ENCODE data around the gene PPP2R5C.

PPP2R5C gene

GRCh38 chr14:101926620-101927019, 165.1 kb downstream of the PPP2R5C start:
- TF ChIP-seq ZNF416 (tag by site-specific recombination; IDR thresholded peaks at IDR 0.05) (no peak), ZNF341 (tag by site-specific recombination; IDR thresholded peaks at IDR 0.05; ENCODE audit: low read depth) (peak; percentile 39; the same call in 1 of the 2 replicates)
- H3K4me3 ChIP-seq (ENCODE audit: low read depth, low read length) = no peak overlapping the region
- peaks cover 1 to 20% of the 10 kb centered on the region in 2 experiments; a peak in 2 of 3 replicates for H3K36me3 ChIP-seq (ENCODE audit: control insufficient read depth in 2 of 2, insufficient read depth in 1 of 2, low read length in 2 of 2)
- no peak overlapping the region for H3K27ac ChIP-seq (ENCODE audit: extremely low read depth, low read depth, low read length)
- no peaks in the 10 kb centered on the region for H3K9me3 ChIP-seq (ENCODE audit: control insufficient read depth, insufficient read depth, low read depth, low read length)
- no peaks in the 10 kb centered on the region for H3K4me1 ChIP-seq (ENCODE audit: control insufficient read depth, insufficient read depth, low read length)
- POLR2A ChIA-PET = no interaction called here
- CTCF ChIA-PET = interaction anchor here (1.3 to 1.8 kb wide), 2 partner anchors 156 to 160 kb away, joined by 3 to 10 read pairs; no protein-coding TSS in a partner anchor

- peaks cover 0 to 15% of the 10 kb centered on the region in 2 experiments; a peak in 2 of 3 replicates for H3K36me3 ChIP-seq (ENCODE audit: control insufficient read depth in 2 of 2, insufficient read depth in 1 of 2, low read length in 2 of 2)
- ChIA-PET POLR2A (no interaction called here), CTCF (interaction anchor here (0.9 kb wide), 1 partner anchor 158 kb away, joined by 3 read pairs; no protein-coding TSS in a partner anchor)
- TF ChIP-seq ZNF501 (tag by site-specific recombination; IDR thresholded peaks at IDR 0.05) (no peak), ZNF48 (tag by site-specific recombination; IDR thresholded peaks at IDR 0.05) (no peak), ZFHX2 (tag by site-specific recombination; conservative IDR thresholded peaks at IDR 0.05) (peak; percentile 50), ZNF629 (tag by site-specific recombination; IDR thresholded peaks at IDR 0.05) (peak; percentile 78), ZNF76 (tag by site-specific recombination; IDR thresholded peaks at IDR 0.05; ENCODE audit: borderline replicate concordance, low read depth) (no peak), ZBTB21 (tag by site-specific recombination; IDR thresholded peaks at IDR 0.05) (peak; percentile 56), SP3 (tag by site-specific recombination; IDR thresholded peaks at IDR 0.05) (no peak), ZNF621 (tag by site-specific recombination; IDR thresholded peaks at IDR 0.05) (no peak), ZFP37 (tag by site-specific recombination; IDR thresholded peaks at IDR 0.05) (no peak), EGR2 (tag by site-specific recombination; IDR thresholded peaks at IDR 0.05; ENCODE audit: low read depth) (no peak), ZNF664 (tag by site-specific recombination; IDR thresholded peaks at IDR 0.05) (no peak), KLF1 (tag by site-specific recombination; IDR thresholded peaks at IDR 0.05) (no peak), ZNF791 (tag by site-specific recombination; IDR thresholded peaks at IDR 0.05) (no peak), ZNF146 (tag by site-specific recombination; IDR thresholded peaks at IDR 0.05) (no peak)
- TF ChIP-seq, protein P1, sequence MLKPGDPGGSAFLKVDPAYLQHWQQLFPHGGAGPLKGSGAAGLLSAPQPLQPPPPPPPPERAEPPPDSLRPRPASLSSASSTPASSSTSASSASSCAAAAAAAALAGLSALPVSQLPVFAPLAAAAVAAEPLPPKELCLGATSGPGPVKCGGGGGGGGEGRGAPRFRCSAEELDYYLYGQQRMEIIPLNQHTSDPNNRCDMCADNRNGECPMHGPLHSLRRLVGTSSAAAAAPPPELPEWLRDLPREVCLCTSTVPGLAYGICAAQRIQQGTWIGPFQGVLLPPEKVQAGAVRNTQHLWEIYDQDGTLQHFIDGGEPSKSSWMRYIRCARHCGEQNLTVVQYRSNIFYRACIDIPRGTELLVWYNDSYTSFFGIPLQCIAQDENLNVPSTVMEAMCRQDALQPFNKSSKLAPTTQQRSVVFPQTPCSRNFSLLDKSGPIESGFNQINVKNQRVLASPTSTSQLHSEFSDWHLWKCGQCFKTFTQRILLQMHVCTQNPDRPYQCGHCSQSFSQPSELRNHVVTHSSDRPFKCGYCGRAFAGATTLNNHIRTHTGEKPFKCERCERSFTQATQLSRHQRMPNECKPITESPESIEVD (tag by site-specific recombination; IDR thresholded peaks at IDR 0.05) = peak; percentile 66
- H3K4me1 ChIP-seq (ENCODE audit: control insufficient read depth, insufficient read depth, low read length) = no peaks in the 10 kb centered on the region
- no peak overlapping the region for H3K27ac ChIP-seq (ENCODE audit: extremely low read depth, low read depth, low read length)
- H3K9me3 ChIP-seq (ENCODE audit: control insufficient read depth, insufficient read depth, low read depth, low read length) = no peaks in the 10 kb centered on the region
- H3K4me3 ChIP-seq (ENCODE audit: low read depth, low read length) = no peak overlapping the region
These were observed 166.3 kb downstream of the PPP2R5C start for GRCh38 chr14:101927859-101928258.

DNA sequence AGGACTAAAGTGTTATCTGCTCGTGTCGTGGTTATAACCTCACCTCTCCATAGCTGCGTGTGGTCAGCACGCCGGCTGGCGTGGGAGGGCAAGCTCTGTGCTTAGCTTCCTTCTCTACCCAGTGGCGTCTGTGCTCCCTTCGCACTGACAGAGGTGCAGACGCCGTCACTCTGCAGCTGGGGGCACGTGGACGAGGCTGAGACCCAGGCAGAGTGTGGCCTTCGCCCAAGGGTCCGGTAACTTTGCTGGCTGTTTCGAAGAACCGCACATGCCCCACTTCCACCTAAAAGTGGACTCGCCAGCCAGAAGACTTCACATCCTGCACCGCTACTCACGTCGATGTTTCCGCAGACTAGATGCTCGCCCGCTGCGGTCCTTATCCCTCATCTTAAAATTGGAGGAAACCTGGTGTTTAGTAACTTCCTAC, 166.9 kb downstream of the PPP2R5C start:
- ChIA-PET CTCF (interaction anchor here (0.9 kb wide), 1 partner anchor 158 kb away, joined by 3 read pairs; no protein-coding TSS in a partner anchor), POLR2A (no interaction called here)
- H3K9me3 ChIP-seq (ENCODE audit: control insufficient read depth, insufficient read depth, low read depth, low read length) = no peaks in the 10 kb centered on the region
- H3K4me1 ChIP-seq (ENCODE audit: control insufficient read depth, insufficient read depth, low read length) = no peaks in the 10 kb centered on the region
- no peak for TF ChIP-seq ZNF600 (tag by site-specific recombination; IDR thresholded peaks at IDR 0.05)
- TF ChIP-seq ZBTB44 (tag by site-specific recombination; IDR thresholded peaks at IDR 0.05) = no peak
- no peak for TF ChIP-seq ZBTB7A (tag by site-specific recombination; IDR thresholded peaks at IDR 0.05; ENCODE audit: low read depth)
- TF ChIP-seq ZEB2 (tag by site-specific recombination; IDR thresholded peaks at IDR 0.05) = no peak
- TF ChIP-seq ZNF677 (tag by site-specific recombination; IDR thresholded peaks at IDR 0.05) = no peak
- no peak for TF ChIP-seq GLI2 (tag by site-specific recombination; IDR thresholded peaks at IDR 0.05; ENCODE audit: borderline replicate concordance, low read depth)
- TF ChIP-seq, protein P2, sequence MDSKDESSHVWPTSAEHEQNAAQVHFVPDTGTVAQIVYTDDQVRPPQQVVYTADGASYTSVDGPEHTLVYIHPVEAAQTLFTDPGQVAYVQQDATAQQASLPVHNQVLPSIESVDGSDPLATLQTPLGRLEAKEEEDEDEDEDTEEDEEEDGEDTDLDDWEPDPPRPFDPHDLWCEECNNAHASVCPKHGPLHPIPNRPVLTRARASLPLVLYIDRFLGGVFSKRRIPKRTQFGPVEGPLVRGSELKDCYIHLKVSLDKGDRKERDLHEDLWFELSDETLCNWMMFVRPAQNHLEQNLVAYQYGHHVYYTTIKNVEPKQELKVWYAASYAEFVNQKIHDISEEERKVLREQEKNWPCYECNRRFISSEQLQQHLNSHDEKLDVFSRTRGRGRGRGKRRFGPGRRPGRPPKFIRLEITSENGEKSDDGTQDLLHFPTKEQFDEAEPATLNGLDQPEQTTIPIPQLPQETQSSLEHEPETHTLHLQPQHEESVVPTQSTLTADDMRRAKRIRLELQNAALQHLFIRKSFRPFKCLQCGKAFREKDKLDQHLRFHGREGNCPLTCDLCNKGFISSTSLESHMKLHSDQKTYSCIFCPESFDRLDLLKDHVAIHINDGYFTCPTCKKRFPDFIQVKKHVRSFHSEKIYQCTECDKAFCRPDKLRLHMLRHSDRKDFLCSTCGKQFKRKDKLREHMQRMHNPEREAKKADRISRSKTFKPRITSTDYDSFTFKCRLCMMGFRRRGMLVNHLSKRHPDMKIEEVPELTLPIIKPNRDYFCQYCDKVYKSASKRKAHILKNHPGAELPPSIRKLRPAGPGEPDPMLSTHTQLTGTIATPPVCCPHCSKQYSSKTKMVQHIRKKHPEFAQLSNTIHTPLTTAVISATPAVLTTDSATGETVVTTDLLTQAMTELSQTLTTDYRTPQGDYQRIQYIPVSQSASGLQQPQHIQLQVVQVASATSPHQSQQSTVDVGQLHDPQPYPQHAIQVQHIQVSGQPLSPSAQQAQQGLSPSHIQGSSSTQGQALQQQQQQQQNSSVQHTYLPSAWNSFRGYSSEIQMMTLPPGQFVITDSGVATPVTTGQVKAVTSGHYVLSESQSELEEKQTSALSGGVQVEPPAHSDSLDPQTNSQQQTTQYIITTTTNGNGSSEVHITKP (tag by site-specific recombination; IDR thresholded peaks at IDR 0.05) = no peak
- H3K27ac ChIP-seq (ENCODE audit: extremely low read depth, low read depth, low read length) = no peak overlapping the region
- H3K36me3 ChIP-seq (ENCODE audit: control insufficient read depth in 2 of 2, insufficient read depth in 1 of 2, low read length in 2 of 2) = peaks cover 0 to 13% of the 10 kb centered on the region in 2 experiments; a peak in 2 of 3 replicates
- no peak overlapping the region for H3K4me3 ChIP-seq (ENCODE audit: low read depth, low read length)

Measured in HEK293 (cell line).